A549 (cell line): ENCODE results near the gene VPS26A. TPM values are rescaled to one million over a fixed set of nuclear protein-coding genes. Genes with fewer than 3 reads are reported as not detected.

Experiments used
- ATAC-seq, 2 experiments: fragments of 200-7000 bp in 1 of 2; fragments of >200 bp in 1 of 2; cut with Nextera tagmentation in 1 of 2; cut with Tn5 transposase in 1 of 2; 3 replicates each; pipeline versions ENCODE4 v1.8.0 to v1.9.1; 2018 to 2020; ENCODE audit warnings: mild to moderate bottlenecking in 1 of 2, moderate library complexity in 1 of 2
- CTCF ChIA-PET: fragments of 300-600 bp; sonication (Branson Sonifier 250); formaldehyde crosslinking; extraction: SDS; loops from one replicate; lab custom pipeline; 2021; ENCODE audit warnings: antibody characterized with exemption, inconsistent platforms; lab: Yijun Ruan, JAX
- POLR2A ChIA-PET: fragments of 350-600 bp; formaldehyde crosslinking; extraction: SDS; loops from one replicate; lab custom pipeline; 2021; ENCODE audit warnings: antibody characterized with exemption, inconsistent platforms; lab: Yijun Ruan, JAX
- DNase-seq, 2 experiments: peaks; one replicate each; pipeline versions ENCODE4 v3.0.0 to v3.0.0-alpha.2; 2011 to 2016; ENCODE audit warnings: low read depth in 1 of 2, low spot score in 1 of 2
- FAIRE-seq: peaks from 2 replicates; lab custom pipeline; 2011; peaks lifted over from hg19 to GRCh38; lab: Jason Lieb, UNC
- H3K27ac ChIP-seq, 2 experiments: fragments of >200 bp; sonication (Bioruptor Twin); formaldehyde crosslinking; 3 replicates each; pipeline ENCODE4 v1.5.1; 2016 to 2017
- H3K4me1 ChIP-seq: fragments of >200 bp; sonication (Bioruptor Twin); formaldehyde crosslinking; 3 replicates; pipeline ENCODE4 v1.6.1; 2016
- H3K4me2 ChIP-seq: fragments of >200 bp; sonication (Bioruptor Twin); formaldehyde crosslinking; 3 replicates; pipeline ENCODE4 v1.6.1; 2016
- H3K4me3 ChIP-seq: fragments of >200 bp; sonication (Bioruptor Twin); formaldehyde crosslinking; 3 replicates; pipeline ENCODE4 v1.5.1; 2016
- H3K9me3 ChIP-seq: fragments of >200 bp; sonication (Bioruptor Twin); formaldehyde crosslinking; 3 replicates; pipeline ENCODE4 v1.6.1; 2016
- CBX8 ChIP-seq: fragments of 200-600 bp; sonication (generic); IDR thresholded peaks from 2 replicates; pipeline ENCODE4 v1.6.1; 2016
- EHF ChIP-seq: fragments of 250-450 bp; sonication (Bioruptor Pico); IDR thresholded peaks from 2 replicates; pipeline ENCODE4 v1.5.0; 2020; ENCODE audit warnings: mild to moderate bottlenecking
- FOSB ChIP-seq: fragments of 250-450 bp; sonication (Bioruptor Pico); IDR thresholded peaks from 2 replicates; pipeline ENCODE4 v1.5.0; 2020; ENCODE audit warnings: mild to moderate bottlenecking, moderate library complexity
- GATA3 ChIP-seq: IDR thresholded peaks from 2 replicates; pipeline ENCODE4 v1.6.1; 2012; ENCODE audit warnings: borderline replicate concordance
- HEYL ChIP-seq: fragments of 250-450 bp; sonication (Bioruptor Pico); IDR thresholded peaks from 2 replicates; pipeline ENCODE4 v1.8.0; 2021; ENCODE audit warnings: mild to moderate bottlenecking, moderate library complexity
- HOXA7 ChIP-seq: fragments of 250-450 bp; sonication (Bioruptor Pico); IDR thresholded peaks from 2 replicates; pipeline ENCODE4 v1.5.0; 2020; ENCODE audit warnings: mild to moderate bottlenecking, moderate library complexity
- MAFK ChIP-seq: fragments of 450-650 bp; IDR thresholded peaks from 2 replicates; pipeline ENCODE4 v1.6.1; 2014; ENCODE audit not compliant: partially characterized antibody
- NR3C1 ChIP-seq: fragments of >200 bp; sonication (Bioruptor Twin); formaldehyde crosslinking; IDR thresholded peaks from 3 replicates; pipeline ENCODE4 v1.6.1; 2017
- RAD21 ChIP-seq, 2 experiments: fragments of >200 bp in 1 of 2; sonication (Bioruptor Twin) in 1 of 2; formaldehyde crosslinking in 1 of 2; IDR thresholded peaks in 1 of 2; conservative IDR thresholded peaks in 1 of 2; 2 replicates in 1 of 2; 3 replicates in 1 of 2; pipeline ENCODE4 v1.6.1; 2012 to 2018; ENCODE audit warnings: inconsistent platforms in 1 of 2
- RFX5 ChIP-seq: fragments of 450-650 bp; IDR thresholded peaks from 2 replicates; pipeline ENCODE4 v1.7.1; 2014; ENCODE audit warnings: antibody characterized with exemption, mild to moderate bottlenecking, moderate library complexity
- SREBF2 ChIP-seq: fragments of 450-650 bp; IDR thresholded peaks from 2 replicates; pipeline ENCODE4 v1.6.1; 2014; ENCODE audit warnings: mild to moderate bottlenecking, moderate library complexity
- WGBS: methylation state at CpG from one replicate; pipeline ENCODE4 v1.1.6; 2017; ENCODE audit errors: missing lambda C conversion rate; 5-methylcytosine and 5-hydroxymethylcytosine counted together
- polyA plus RNA-seq, 4 experiments: library from polyadenylated mRNA; depleted of rRNA in 3 of 4; stranded (reverse); fragments of >200 nt; fragmentation: RNase III in 1 of 4; extraction: RNeasy Plus Mini Kit Qiagen cat#74134 plus additional on column Dnase treatment in 1 of 4; gene quantifications; 2 replicates in 3 of 4; 3 replicates in 1 of 4; pipeline ENCODE4 v1.2.3, GENCODE V29; 2011 to 2017
- TF ChIP-seq, protein P1 (sequence below): fragments of 250-450 bp; sonication (Bioruptor Pico); IDR thresholded peaks from 2 replicates; pipeline ENCODE4 v1.5.0; 2020; ENCODE audit warnings: low read depth, mild to moderate bottlenecking, moderate library complexity
- TF ChIP-seq, protein P2 (sequence below): fragments of 150-350 bp; IDR thresholded peaks from 2 replicates; pipeline ENCODE4 v1.6.1; 2014; ENCODE audit warnings: low read depth, mild to moderate bottlenecking, low read length
- TF ChIP-seq, protein P3 (sequence below): IDR thresholded peaks from 2 replicates; pipeline ENCODE4 v1.6.1; 2012
- TF ChIP-seq, protein P4 (sequence below): fragments of >200 bp; sonication (Bioruptor Twin); formaldehyde crosslinking; IDR thresholded peaks from 3 replicates; pipeline ENCODE4 v1.5.1; 2016

VPS26A gene
- polyA plus RNA-seq, 2 of the 4 experiments (the other 2 are of a cell fraction), result 52.6 to 62.6 TPM

DNA sequence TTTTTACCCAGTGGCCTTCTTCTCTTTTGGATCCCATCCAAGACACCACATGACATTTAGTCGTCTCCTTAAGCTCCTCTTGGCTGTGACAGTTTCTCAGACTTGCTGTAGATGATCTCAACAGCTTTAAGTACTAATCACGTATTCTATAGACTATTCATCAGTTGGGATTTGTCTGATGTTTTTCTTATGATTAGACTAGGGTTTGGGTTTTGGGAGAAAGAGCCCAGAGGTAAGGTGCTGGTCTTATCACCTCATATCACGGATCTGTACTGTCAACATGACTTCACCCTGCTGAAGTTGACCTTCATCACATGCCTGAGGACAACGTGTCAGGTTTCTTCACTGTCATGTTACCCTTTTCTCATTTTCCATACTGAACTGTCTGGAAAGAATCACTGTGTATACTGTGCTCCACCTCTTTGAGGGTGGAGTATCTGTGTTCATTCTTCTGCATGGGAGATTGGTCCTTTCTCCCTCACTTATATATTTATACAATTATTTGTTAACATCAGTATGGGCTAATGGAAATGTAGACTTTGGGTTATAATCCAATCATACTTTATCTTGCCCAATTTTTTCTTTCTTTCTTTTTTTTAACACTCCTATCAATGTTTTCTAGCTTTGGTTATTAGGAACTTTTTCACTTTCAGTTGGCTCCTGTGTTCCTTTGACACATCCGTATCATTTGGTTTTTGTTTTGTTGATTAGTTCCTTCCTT lies 89.8 kb downstream of the VPS26A start (continued):
- TF ChIP-seq HEYL (no peak), RFX5 (no peak), FOSB (no peak), EHF (CRISPR knock-in tag) (no peak), HOXA7 (CRISPR knock-in tag) (no peak)
- TF ChIP-seq, protein P1, sequence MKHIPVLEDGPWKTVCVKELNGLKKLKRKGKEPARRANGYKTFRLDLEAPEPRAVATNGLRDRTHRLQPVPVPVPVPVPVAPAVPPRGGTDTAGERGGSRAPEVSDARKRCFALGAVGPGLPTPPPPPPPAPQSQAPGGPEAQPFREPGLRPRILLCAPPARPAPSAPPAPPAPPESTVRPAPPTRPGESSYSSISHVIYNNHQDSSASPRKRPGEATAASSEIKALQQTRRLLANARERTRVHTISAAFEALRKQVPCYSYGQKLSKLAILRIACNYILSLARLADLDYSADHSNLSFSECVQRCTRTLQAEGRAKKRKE (CRISPR knock-in tag), result no peak
- TF ChIP-seq, protein P2, sequence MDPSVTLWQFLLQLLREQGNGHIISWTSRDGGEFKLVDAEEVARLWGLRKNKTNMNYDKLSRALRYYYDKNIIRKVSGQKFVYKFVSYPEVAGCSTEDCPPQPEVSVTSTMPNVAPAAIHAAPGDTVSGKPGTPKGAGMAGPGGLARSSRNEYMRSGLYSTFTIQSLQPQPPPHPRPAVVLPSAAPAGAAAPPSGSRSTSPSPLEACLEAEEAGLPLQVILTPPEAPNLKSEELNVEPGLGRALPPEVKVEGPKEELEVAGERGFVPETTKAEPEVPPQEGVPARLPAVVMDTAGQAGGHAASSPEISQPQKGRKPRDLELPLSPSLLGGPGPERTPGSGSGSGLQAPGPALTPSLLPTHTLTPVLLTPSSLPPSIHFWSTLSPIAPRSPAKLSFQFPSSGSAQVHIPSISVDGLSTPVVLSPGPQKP, result no peak
- TF ChIP-seq, all 56 proteins: peak for 0

DNA sequence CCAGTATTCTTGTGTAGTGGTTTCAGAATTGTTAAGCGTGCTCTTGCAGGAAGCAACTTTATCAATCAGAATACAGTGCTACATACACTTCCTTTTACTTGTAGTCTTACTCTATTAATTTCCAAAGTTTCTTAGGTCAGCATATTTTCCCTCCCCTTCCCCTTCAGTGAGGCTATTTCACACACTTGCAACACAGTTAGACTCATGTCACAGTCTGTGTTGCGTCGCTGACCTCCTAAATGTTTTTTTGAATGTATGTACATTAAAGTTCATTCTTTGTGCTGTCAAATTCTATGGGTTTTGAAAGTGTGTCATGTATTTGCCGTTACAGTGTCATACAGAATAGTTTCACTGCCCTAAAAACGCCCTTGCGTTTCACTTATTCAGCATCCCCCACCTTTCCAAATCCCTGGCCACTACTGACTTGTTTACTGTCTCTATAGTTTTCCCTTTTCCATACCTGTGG lies 90.7 kb downstream of the VPS26A start:
- Histone ChIP-seq H3K4me2 (no peak overlapping the region), H3K27ac (peak overlapping the region in 1 of 2 experiments; percentile 23; a peak in 2 of 6 replicates), H3K4me1 (peaks cover 45% of the 10 kb centered on the region), H3K4me3 (no peak overlapping the region), H3K9me3 (no peaks in the 10 kb centered on the region)
- ATAC-seq, result no peak
- TF ChIP-seq GATA3 (no peak), RAD21 (conservative IDR thresholded peaks at IDR 0.05 in 1 of 2, IDR thresholded peaks at IDR 0.05 in 1 of 2) (no peak), MAFK (peak; percentile 63), EHF (CRISPR knock-in tag) (no peak), NR3C1 (no peak), CBX8 (no peak), SREBF2 (no peak)
- TF ChIP-seq, protein P3, sequence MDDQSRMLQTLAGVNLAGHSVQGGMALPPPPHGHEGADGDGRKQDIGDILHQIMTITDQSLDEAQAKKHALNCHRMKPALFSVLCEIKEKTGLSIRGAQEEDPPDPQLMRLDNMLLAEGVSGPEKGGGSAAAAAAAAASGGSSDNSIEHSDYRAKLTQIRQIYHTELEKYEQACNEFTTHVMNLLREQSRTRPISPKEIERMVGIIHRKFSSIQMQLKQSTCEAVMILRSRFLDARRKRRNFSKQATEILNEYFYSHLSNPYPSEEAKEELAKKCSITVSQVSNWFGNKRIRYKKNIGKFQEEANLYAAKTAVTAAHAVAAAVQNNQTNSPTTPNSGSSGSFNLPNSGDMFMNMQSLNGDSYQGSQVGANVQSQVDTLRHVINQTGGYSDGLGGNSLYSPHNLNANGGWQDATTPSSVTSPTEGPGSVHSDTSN, result no peak
- ChIA-PET POLR2A (no interaction called here), CTCF (interaction anchor here (0.6 to 1.6 kb wide), 4 partner anchors 10 to 178 kb away, joined by 3 to 5 read pairs (median 3); no protein-coding TSS in a partner anchor)
- no peak for FAIRE-seq
- WGBS, result 90% methylated on average over 6 of the region's 6 CpGs
- no peak for DNase-seq

DNA sequence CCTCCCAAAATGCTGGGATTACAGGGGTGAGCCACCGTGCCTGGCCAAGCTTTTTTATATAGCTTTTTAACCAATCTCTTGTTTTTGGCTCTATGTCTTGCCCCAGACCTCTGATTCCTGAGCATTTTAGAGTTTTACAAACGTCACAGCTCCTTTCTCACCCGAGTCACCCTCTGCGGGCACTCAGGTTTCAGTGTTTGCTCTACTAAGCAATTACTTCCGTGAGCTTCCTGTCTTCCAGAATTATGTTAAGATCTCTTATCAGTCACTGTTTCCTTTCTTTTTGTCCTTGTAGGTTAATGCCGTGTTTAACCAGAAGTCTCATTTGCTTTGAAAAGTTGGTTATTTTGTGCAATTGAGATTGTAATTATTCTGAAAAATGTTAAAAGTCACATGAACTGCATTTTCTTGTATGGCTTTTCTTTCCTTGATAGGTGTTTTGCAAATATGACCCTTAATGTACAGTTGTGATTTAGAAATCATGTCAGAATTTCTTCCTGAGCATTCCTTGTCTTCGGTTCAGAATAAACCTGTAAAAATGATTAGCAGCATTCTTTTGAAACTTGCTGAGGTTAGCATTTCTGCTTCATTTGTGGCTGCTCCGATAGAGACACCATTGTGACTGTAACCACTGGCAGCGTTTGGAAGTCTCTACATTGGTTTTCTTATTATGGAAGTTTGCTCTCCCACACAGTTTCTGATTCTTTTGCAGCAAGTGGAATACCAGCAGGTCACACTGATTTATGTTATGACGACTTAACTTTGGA lies 91.6 kb downstream of the VPS26A start:
- Histone ChIP-seq H3K4me2 (no peak overlapping the region), H3K4me1 (peaks cover 48% of the 10 kb centered on the region), H3K27ac (peak overlapping the region; percentile 81 to 91; a peak in 5 of 6 replicates), H3K4me3 (no peak overlapping the region), H3K9me3 (no peaks in the 10 kb centered on the region)
- DNase-seq, result no peak
- TF ChIP-seq, protein P4, sequence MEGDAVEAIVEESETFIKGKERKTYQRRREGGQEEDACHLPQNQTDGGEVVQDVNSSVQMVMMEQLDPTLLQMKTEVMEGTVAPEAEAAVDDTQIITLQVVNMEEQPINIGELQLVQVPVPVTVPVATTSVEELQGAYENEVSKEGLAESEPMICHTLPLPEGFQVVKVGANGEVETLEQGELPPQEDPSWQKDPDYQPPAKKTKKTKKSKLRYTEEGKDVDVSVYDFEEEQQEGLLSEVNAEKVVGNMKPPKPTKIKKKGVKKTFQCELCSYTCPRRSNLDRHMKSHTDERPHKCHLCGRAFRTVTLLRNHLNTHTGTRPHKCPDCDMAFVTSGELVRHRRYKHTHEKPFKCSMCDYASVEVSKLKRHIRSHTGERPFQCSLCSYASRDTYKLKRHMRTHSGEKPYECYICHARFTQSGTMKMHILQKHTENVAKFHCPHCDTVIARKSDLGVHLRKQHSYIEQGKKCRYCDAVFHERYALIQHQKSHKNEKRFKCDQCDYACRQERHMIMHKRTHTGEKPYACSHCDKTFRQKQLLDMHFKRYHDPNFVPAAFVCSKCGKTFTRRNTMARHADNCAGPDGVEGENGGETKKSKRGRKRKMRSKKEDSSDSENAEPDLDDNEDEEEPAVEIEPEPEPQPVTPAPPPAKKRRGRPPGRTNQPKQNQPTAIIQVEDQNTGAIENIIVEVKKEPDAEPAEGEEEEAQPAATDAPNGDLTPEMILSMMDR, result no peak
- TF ChIP-seq MAFK, result peak; percentile 93
- no peak for ATAC-seq
- no peak for FAIRE-seq
- 81% methylated on average over 10 of the region's 10 CpGs for WGBS
- CTCF ChIA-PET, result interaction anchor here (0.6 to 1.9 kb wide), 5 partner anchors 14 to 177 kb away, joined by 3 to 7 read pairs (median 3); no protein-coding TSS in a partner anchor
- POLR2A ChIA-PET, result interaction anchor here (1.0 kb wide), 1 partner anchor 12 kb away, joined by 3 read pairs; no protein-coding TSS in a partner anchor
